ENCODE results near the gene CSTB. TPM values are rescaled to one million over a fixed set of nuclear protein-coding genes. Genes with fewer than 3 reads are reported as not detected.

Gene CSTB
- total and polyA plus RNA-seq, 5 experiments from 2014 or later, result 30.7 to 67.4 (median 54.9) TPM

- Mint-ChIP-seq H3K36me3 (peaks cover 0 to 76% (median 20%) of the 10 kb centered on the region in 3 donors), H3K27ac (peak overlapping the region in 2 of 10 donors; percentile 38 to 57), H3K4me3 (peak overlapping the region in 1 of 10 donors; percentile 52), H3K9me3 (no peaks in the 10 kb centered on the region), H3K27me3 (no peaks in the 10 kb centered on the region), H3K4me1 (peaks cover 15 to 30% (median 20%) of the 10 kb centered on the region in 4 donors)
- DNase-seq (no peak), ATAC-seq (no peak)
- POLR2A ChIA-PET, result no interaction called here
Measured at GRCh38 chr21:43794857-43795256, 18.7 kb upstream of the CSTB start.

- Mint-ChIP-seq H3K27me3 (no peaks in the 10 kb centered on the region), H3K36me3 (peaks cover 0 to 75% (median 20%) of the 10 kb centered on the region in 3 donors), H3K4me1 (peaks cover 15 to 30% (median 21%) of the 10 kb centered on the region in 4 donors), H3K4me3 (no peak overlapping the region), H3K27ac (peak overlapping the region in 1 of 10 donors; percentile 38), H3K9me3 (no peaks in the 10 kb centered on the region)
- ATAC-seq, result no peak
- POLR2A ChIA-PET, result no interaction called here
- no peak for DNase-seq
Measured at GRCh38 chr21:43794311-43794710, 18.2 kb upstream of the CSTB start.

GRCh38 chr21:43793243-43793642 lies 17.1 kb upstream of the CSTB start:
- peak overlapping the region in 1 of 10 donors; percentile 52 for H3K27ac Mint-ChIP-seq
- H3K9me3 Mint-ChIP-seq, result no peaks in the 10 kb centered on the region
- DNase-seq (no peak), ATAC-seq (no peak)
- no peak overlapping the region for H3K4me3 Mint-ChIP-seq
- peaks cover 0 to 66% (median 16%) of the 10 kb centered on the region in 3 donors for H3K36me3 Mint-ChIP-seq
- POLR2A ChIA-PET, result no interaction called here
- no peaks in the 10 kb centered on the region for H3K27me3 Mint-ChIP-seq
- peaks cover 15 to 30% (median 22%) of the 10 kb centered on the region in 4 donors for H3K4me1 Mint-ChIP-seq

DNA sequence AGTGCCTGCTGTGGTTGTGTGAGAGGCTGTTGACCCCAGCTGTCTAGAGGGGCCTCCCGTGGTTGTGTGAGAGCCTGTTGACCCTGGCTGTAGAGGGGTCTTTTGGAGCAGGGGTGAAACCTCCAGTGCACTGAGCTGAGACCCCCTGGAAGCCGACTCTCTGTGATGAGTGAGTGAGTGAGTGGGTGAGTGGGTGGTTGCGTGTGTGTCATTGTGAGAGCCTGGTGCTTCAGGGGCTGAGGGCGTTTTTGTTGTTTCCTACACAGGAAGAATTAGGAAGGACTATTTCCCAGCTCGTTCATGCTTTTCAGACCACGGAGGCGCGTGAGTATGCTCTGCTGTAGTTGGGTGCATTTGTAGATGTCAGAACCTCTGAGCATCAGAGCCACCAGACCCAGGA lies 16.3 kb upstream of the CSTB start:
- H3K4me1 Mint-ChIP-seq, result peaks cover 15 to 30% (median 22%) of the 10 kb centered on the region in 4 donors
- H3K4me3 Mint-ChIP-seq, result peak overlapping the region in 2 of 10 donors; percentile 39 to 66
- DNase-seq (no peak), ATAC-seq (no peak)
- H3K27me3 Mint-ChIP-seq, result no peaks in the 10 kb centered on the region
- H3K36me3 Mint-ChIP-seq, result peaks cover 0 to 57% (median 14%) of the 10 kb centered on the region in 3 donors
- no peaks in the 10 kb centered on the region for H3K9me3 Mint-ChIP-seq
- POLR2A ChIA-PET, result no interaction called here
- peak overlapping the region in 2 of 10 donors; percentile 43 to 48 for H3K27ac Mint-ChIP-seq

DNA sequence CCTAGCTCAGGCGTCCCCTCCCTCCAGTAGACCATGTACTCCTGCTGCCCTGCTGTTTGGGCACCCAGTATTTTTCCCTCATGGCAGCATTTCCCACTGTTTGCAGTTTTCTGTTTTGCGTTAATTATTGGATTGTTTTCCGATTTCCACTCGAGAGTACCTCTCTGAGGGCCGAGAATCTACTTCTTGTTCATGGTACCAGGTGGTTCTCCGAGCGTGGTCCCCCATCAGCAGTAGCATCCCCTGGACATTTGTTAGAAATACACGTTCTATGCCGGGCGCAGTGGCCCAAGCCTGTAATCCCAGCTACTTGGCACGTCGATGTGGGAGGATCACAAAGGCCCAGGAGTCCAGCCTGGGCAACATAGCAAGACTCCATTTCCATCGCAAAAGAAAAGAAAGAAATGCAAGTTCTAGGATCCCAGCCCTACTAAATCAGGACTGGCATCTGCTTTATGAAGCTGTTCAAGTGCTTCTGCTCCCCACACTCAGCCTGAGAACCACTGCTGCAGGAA lies 14.0 kb upstream of the CSTB start:
- no peaks in the 10 kb centered on the region for H3K27me3 Mint-ChIP-seq
- peak overlapping the region; percentile 77 to 94 (median 89) for H3K27ac Mint-ChIP-seq
- H3K4me1 Mint-ChIP-seq, result peaks cover 12 to 28% (median 21%) of the 10 kb centered on the region in 4 donors
- peak overlapping the region; percentile 89 to 94 (median 92) for H3K4me3 Mint-ChIP-seq
- POLR2A ChIA-PET, result interaction anchor here (0.6 to 1.5 kb wide), 5 partner anchors 10 to 222 kb away, joined by 3 to 4 read pairs (median 3); partner anchors contain the start of gene TRAPPC10
- DNase-seq (no peak), ATAC-seq (no peak)
- no peaks in the 10 kb centered on the region for H3K9me3 Mint-ChIP-seq
- peaks cover 0 to 34% (median 10%) of the 10 kb centered on the region in 3 donors for H3K36me3 Mint-ChIP-seq

- Mint-ChIP-seq H3K27me3 (no peaks in the 10 kb centered on the region), H3K4me3 (peak within 1 kb of the TSS; percentile 89 to 94 (median 92)), H3K36me3 (peaks cover 0 to 28% (median 10%) of the 10 kb centered on the region in 3 donors), H3K9me3 (no peaks in the 10 kb centered on the region), H3K27ac (peak within 1 kb of the TSS; percentile 77 to 95 (median 92)), H3K4me1 (peaks cover 10 to 28% (median 21%) of the 10 kb centered on the region in 4 donors)
- POLR2A ChIA-PET, result interaction anchor here (0.6 to 1.5 kb wide), 8 partner anchors 9 to 223 kb away, joined by 3 to 8 read pairs (median 3); partner anchors contain the start of gene TRAPPC10
- ATAC-seq (peak; percentile 89 to 90), DNase-seq (peak; percentile 88 to 99 (median 96))
Measured at GRCh38 chr21:43789276-43790009, 13.3 kb upstream of the CSTB start, which contains the start of gene RRP1. RRP1 (plus strand) TSS chr21:43789577; CDS start chr21:43789630, 53 bp downstream.

- ATAC-seq, result no peak
- no peak for DNase-seq
- Mint-ChIP-seq H3K4me1 (peaks cover 8 to 25% (median 19%) of the 10 kb centered on the region in 4 donors), H3K27ac (peak overlapping the region in 1 of 10 donors; percentile 4), H3K9me3 (no peaks in the 10 kb centered on the region), H3K36me3 (peaks cover 0 to 5% (median 0%) of the 10 kb centered on the region in 3 donors), H3K4me3 (peak overlapping the region in 1 of 10 donors; percentile 65), H3K27me3 (no peaks in the 10 kb centered on the region)
- POLR2A ChIA-PET, result no interaction called here
Measured at GRCh38 chr21:43786807-43787440, 10.8 kb upstream of the CSTB start.

GRCh38 chr21:43786300-43786806 lies 10.2 kb upstream of the CSTB start:
- DNase-seq (no peak), ATAC-seq (no peak)
- H3K4me1 Mint-ChIP-seq, result peaks cover 8 to 21% (median 17%) of the 10 kb centered on the region in 4 donors
- H3K9me3 Mint-ChIP-seq, result no peaks in the 10 kb centered on the region
- H3K27ac Mint-ChIP-seq, result peak overlapping the region in 4 of 10 donors; percentile 21 to 56 (median 26)
- no peaks in the 10 kb centered on the region for H3K27me3 Mint-ChIP-seq
- POLR2A ChIA-PET, result no interaction called here
- H3K36me3 Mint-ChIP-seq, result peaks cover 0 to 2% (median 0%) of the 10 kb centered on the region in 3 donors
- H3K4me3 Mint-ChIP-seq, result peak overlapping the region in 4 of 10 donors; percentile 9 to 65 (median 36)

DNA sequence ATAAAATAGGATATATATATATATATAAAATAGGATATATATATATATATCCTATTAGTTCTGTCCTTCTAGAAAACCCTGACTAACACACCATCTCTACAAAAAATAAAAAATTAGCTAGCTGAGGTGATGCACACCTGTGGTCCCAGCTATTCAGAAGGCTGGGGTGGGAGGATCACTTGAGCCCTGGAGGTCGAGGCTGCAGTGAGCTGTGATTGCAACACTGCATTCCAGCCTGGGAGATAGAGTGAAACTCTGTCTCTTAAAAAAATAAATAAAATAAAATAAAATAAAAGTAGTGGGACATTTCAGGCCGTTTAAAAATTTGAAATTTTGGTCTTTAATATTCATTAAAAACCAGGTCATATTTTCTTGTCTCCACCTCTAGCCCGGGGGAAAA lies 9.0 kb upstream of the CSTB start:
- H3K27ac Mint-ChIP-seq, result no peak overlapping the region
- peaks cover 3 to 10% (median 6%) of the 10 kb centered on the region in 4 donors for H3K4me1 Mint-ChIP-seq
- no peaks in the 10 kb centered on the region for H3K36me3 Mint-ChIP-seq
- POLR2A ChIA-PET, result interaction anchor here (0.7 kb wide), 1 partner anchor 36 kb away, joined by 3 read pairs; no protein-coding TSS in a partner anchor
- no peaks in the 10 kb centered on the region for H3K27me3 Mint-ChIP-seq
- H3K9me3 Mint-ChIP-seq, result no peaks in the 10 kb centered on the region
- no peak for DNase-seq
- no peak for ATAC-seq
- no peak overlapping the region for H3K4me3 Mint-ChIP-seq

DNA sequence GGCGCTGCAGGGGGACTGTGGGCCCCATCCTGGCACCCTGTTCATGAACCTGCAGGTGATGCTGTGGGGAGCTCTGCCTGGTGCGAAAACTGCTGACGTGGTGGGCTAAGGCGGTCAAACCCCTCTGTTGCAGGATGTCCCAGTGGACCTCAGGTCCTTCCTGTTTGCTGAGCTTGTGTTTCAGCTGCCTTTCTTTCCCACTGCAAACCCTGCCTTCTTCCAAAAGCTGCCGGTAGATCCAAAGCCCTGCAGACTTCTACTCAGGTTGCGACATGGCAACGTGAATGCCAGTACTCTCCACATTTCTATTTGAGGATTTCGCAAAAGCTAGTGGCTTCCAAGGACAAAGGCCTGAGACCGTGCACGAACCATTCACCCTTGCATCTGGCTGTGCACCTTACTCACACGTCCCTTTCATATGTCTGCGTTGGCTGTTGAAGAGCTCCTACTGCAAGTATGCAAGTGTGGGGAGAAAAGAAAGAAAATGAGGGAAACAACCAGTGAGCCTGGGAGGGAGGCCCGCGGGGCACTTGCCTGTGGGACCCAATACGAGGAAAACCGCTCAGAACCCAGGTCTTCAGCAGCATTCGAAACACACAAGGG lies 7.1 kb upstream of the CSTB start:
- ATAC-seq, result no peak

DNA sequence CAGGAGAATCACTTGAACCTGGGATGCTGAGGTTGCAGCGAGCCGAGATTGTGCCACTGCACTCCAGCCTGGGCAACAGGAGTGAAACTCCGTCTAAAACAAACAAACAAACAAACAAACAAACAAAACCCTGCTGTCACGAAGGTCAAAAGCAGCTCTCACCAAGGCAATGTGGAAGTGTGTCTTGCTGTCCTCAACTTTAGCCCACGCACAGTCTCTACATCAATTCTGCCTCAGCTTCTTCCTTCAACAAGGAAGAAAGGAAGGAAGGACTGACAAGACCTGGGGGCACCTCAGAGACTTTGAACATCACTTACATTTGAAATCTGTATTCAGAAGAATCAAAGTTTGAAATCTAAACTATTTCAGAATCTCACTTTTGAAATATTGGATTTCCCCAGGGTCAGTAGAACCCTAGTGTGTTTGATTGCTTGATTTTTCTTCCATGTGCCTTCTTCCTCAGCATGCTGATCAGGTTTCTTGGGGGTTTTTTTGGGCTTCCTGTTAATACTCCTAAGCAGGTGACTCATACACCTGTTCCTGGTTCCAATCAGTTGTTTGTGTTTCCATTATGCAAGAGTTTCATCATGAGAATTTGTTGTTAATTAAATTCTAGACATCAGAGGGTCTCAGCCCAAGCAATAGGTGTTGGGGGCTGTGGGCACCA lies 6.5 kb upstream of the CSTB start:
- no peaks in the 10 kb centered on the region for H3K9me3 Mint-ChIP-seq
- peak overlapping the region in 2 of 10 donors; percentile 46 to 74 for H3K27ac Mint-ChIP-seq
- peak overlapping the region in 1 of 10 donors; percentile 34 for H3K4me3 Mint-ChIP-seq
- peaks cover 11 to 24% (median 18%) of the 10 kb centered on the region in 4 donors for H3K4me1 Mint-ChIP-seq
- H3K27me3 Mint-ChIP-seq, result no peaks in the 10 kb centered on the region
- ATAC-seq (no peak), DNase-seq (no peak)
- no peaks in the 10 kb centered on the region for H3K36me3 Mint-ChIP-seq
- POLR2A ChIA-PET, result interaction anchor here (1.0 kb wide), 1 partner anchor 139 kb away, joined by 4 read pairs; no protein-coding TSS in a partner anchor

More for the DNA sequence above, 7.1 kb upstream of the CSTB start:
- H3K27me3 Mint-ChIP-seq, result no peaks in the 10 kb centered on the region
- peak overlapping the region in 1 of 10 donors; percentile 46 for H3K27ac Mint-ChIP-seq
- no peaks in the 10 kb centered on the region for H3K36me3 Mint-ChIP-seq
- POLR2A ChIA-PET, result interaction anchor here (1.0 kb wide), 1 partner anchor 138 kb away, joined by 4 read pairs; no protein-coding TSS in a partner anchor
- H3K4me3 Mint-ChIP-seq, result no peak overlapping the region
- peaks cover 10 to 19% (median 16%) of the 10 kb centered on the region in 4 donors for H3K4me1 Mint-ChIP-seq
- no peaks in the 10 kb centered on the region for H3K9me3 Mint-ChIP-seq
- no peak for DNase-seq
